Activated T-cell treated with anti-CD3 and anti-CD28 coated beads, Interleukin-2, amount 50 U/mL, for 4 hours (primary cell): ENCODE results near the gene METTL4. TPM values are rescaled to one million over a fixed set of nuclear protein-coding genes. Genes with fewer than 3 reads are reported as not detected.
"Not testable (repeated sequence)": the region's sequence is repeated elsewhere in the genome, so short reads cannot be mapped to it uniquely, and the experiment has no call there.

Experiments
- ATAC-seq, 2 donors: fragments of 200-7000 bp; cut with Tn5 transposase; one replicate each; pipeline ENCODE4 v1.10.0; 2021
- DNase-seq: peaks from one replicate; pipeline ENCODE4 v3.0.0-alpha.2; 2020
- H3K27me3 Mint-ChIP-seq: one replicate; pipeline ENCODE4 v1.8.0; 2021; ENCODE audit warnings: low read depth, mixed read lengths
- H3K36me3 Mint-ChIP-seq: one replicate; pipeline ENCODE4 v1.8.0; 2022; ENCODE audit warnings: mixed read lengths; ENCODE audit not compliant: insufficient read depth
- H3K4me1 Mint-ChIP-seq: one replicate; pipeline ENCODE4 v1.8.0; 2021; ENCODE audit warnings: low read depth, mixed read lengths
- H3K4me3 Mint-ChIP-seq: one replicate; pipeline ENCODE4 v1.8.0; 2021; ENCODE audit warnings: mild to moderate bottlenecking, moderate library complexity, mixed read lengths
- H3K9me3 Mint-ChIP-seq: one replicate; pipeline ENCODE4 v1.8.0; 2021; ENCODE audit warnings: mixed read lengths
- total RNA-seq, 3 donors: library from RNA; stranded (reverse); gene quantifications; one replicate each; pipeline ENCODE4 v1.2.1, GENCODE V29; 2021

METTL4 gene
- total RNA-seq, 3 donors from 2014 or later, result 14.0 to 17.5 (median 15.4) TPM

DNA sequence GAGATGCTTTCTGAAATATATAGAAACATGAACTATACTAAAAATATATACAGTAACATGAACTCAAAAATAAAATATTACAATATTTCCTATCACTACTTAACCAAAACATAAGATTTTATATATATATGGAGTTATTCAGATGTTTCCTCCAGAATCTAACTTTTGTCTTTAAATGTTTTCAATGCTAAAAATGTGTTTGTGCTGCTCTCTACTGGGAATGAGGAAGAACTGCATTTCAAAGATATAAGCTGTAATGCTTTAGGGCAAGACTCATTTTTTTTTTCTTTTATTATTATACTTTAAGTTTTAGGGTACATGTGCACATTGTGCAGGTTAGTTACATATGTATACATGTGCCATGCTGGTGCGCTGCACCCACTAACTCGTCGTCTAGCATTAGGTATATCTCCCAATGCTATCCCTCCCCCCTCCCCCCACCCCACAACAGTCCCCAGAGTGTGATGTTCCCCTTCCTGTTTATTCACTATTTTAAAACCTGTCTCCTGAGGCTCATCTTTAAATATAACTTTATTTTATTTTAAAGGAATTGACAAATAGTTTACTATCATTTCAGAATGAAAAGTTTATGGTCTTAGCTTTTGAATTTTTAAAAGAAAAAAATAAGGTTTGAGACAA lies 29.3 kb downstream of the METTL4 start:
- H3K27me3 Mint-ChIP-seq, ATAC-seq: not testable (repeated sequence)

DNA sequence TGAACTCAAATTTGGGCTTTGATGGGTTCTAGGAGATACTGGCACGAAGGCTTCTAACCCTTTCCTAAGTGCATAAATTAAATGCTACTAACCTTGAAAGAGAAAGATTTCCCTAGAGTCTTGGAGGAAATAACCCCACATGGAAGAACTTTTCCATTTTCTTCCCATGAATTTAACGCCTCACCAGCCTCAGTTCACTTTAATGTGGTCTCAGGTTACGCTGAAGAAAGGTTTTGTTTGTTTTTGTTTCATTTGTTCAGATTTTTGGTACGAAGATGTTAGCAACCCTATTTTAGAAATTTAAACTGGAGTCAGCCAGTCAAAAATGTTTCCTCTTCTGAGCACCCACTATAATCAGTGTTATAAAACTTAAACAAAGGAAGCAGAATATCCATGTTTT lies 30.7 kb downstream of the METTL4 start:
- H3K27me3 Mint-ChIP-seq, result no peaks in the 10 kb centered on the region
- DNase-seq, result no peak
- no peaks in the 10 kb centered on the region for H3K9me3 Mint-ChIP-seq
- H3K4me1 Mint-ChIP-seq, result no peaks in the 10 kb centered on the region
- peaks cover 16% of the 10 kb centered on the region for H3K36me3 Mint-ChIP-seq
- no peak overlapping the region for H3K4me3 Mint-ChIP-seq
- no peak for ATAC-seq

More for the DNA sequence above, 29.3 kb downstream of the METTL4 start:
- not testable (repeated sequence) for H3K4me1 Mint-ChIP-seq, DNase-seq, H3K4me3 Mint-ChIP-seq, H3K9me3 Mint-ChIP-seq
- peaks cover 13% of the 10 kb centered on the region for H3K36me3 Mint-ChIP-seq

DNA sequence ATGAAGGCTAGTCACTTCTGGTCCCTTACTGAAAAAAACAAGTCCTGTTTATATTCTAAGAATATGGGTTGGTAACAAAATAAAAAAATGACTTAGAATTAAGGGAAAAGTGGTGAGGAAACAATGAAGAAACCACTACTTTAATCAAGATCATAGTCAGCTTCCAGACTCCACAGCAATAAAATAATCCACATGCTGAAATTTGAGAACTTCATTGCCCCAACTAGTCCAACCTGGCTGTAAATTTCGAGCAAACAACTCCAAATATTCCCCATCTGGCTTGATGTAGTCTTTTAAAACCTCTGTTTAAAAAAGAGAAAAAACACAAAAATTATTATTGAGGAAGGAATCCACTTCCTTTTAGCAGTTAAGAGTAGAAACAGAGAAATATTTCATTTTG lies 32.5 kb downstream of the METTL4 start:
- ATAC-seq (no peak), DNase-seq (no peak)
- Mint-ChIP-seq H3K27me3 (no peaks in the 10 kb centered on the region), H3K36me3 (peaks cover 24% of the 10 kb centered on the region), H3K4me1 (no peaks in the 10 kb centered on the region), H3K4me3 (no peak overlapping the region), H3K9me3 (no peaks in the 10 kb centered on the region)

DNA sequence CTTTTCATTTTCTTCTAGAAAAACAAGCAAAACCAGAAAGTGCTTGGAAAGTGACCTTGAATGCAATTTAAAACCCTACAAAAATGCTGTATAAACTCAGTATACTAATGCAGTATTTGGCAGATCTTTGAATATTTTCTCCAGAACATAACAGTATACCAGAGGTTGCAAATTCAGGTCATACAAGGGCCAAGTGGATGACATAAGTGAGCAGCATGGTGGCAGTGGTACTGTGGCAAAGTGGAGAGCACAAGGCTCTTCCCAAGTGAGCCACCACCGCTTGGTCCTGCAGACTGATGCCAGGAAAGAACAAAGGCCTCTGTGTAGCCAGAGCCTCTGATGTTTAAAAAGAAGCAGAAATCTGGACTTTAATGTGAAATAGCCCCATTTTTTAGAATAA lies 33.1 kb downstream of the METTL4 start:
- no peak overlapping the region for H3K4me3 Mint-ChIP-seq
- DNase-seq (no peak), ATAC-seq (no peak)
- no peaks in the 10 kb centered on the region for H3K9me3 Mint-ChIP-seq
- no peaks in the 10 kb centered on the region for H3K4me1 Mint-ChIP-seq
- no peaks in the 10 kb centered on the region for H3K27me3 Mint-ChIP-seq
- peaks cover 30% of the 10 kb centered on the region for H3K36me3 Mint-ChIP-seq

DNA sequence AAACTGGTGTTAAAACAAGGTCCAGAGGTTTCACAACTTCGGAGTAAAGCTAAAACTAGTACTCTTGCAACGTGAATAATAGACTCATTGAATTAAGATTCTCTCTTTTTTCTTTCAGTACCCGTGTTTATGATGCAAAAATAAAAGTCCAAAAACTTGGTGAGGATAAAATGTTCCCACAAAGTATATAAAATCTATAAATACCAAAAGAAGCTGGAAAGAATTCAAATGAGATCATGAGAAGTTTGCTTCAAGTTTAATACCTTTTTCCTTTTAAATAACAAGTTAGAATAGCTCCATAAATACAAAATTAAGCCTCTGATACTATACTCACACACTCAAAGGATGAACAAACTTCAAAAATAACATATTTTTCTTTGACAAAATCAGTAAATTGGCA lies 34.0 kb downstream of the METTL4 start:
- Mint-ChIP-seq H3K36me3 (peaks cover 38% of the 10 kb centered on the region), H3K4me1 (no peaks in the 10 kb centered on the region), H3K4me3 (no peak overlapping the region), H3K9me3 (peaks cover 2% of the 10 kb centered on the region), H3K27me3 (no peaks in the 10 kb centered on the region)
- DNase-seq, result no peak
- ATAC-seq, result no peak

DNA sequence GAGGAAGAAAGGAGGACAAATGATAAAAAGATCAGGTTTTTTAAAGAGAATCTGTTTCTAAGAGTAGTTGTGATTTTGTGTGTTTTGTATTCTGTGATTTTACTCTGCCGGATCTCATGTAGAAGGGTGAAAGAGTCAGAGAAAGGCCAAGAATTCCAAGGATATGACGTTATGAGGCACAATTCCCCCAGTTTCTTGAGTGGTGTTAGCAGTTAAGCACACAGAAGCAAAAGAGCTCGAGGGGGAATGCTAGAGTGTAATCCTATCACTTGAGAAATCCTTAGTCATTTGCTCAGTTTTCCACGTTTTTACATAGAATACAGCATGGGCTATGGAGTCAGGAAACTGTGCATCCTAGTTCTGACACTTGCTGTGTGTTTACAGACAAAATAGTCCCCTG lies 34.8 kb downstream of the METTL4 start:
- Mint-ChIP-seq H3K4me1 (no peaks in the 10 kb centered on the region), H3K9me3 (peaks cover 2% of the 10 kb centered on the region), H3K4me3 (no peak overlapping the region), H3K36me3 (peaks cover 38% of the 10 kb centered on the region), H3K27me3 (no peaks in the 10 kb centered on the region)
- DNase-seq (no peak), ATAC-seq (no peak)

DNA sequence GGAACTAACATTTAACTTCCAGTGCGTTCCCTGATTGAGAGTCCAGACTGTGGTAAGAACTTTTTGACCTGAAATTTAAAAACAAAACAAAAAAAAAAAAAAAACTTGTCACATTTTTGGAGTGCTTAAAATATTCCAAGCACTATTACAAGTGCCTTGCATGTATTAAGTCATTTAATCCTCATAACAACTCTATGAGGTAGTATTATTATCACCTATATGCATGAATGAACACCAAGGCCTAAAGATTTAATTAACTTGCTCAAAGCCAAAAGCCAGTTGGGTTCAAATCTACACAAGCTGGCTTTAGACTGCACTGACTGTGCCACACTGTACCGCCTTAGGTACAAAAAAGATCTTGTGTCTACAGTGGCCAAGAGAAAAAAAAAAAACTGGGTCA lies 35.2 kb downstream of the METTL4 start:
- Mint-ChIP-seq H3K36me3 (peaks cover 38% of the 10 kb centered on the region), H3K27me3 (no peaks in the 10 kb centered on the region), H3K4me3 (no peak overlapping the region), H3K4me1 (no peaks in the 10 kb centered on the region), H3K9me3 (peaks cover 2% of the 10 kb centered on the region)
- DNase-seq, result no peak
- ATAC-seq, result no peak

DNA sequence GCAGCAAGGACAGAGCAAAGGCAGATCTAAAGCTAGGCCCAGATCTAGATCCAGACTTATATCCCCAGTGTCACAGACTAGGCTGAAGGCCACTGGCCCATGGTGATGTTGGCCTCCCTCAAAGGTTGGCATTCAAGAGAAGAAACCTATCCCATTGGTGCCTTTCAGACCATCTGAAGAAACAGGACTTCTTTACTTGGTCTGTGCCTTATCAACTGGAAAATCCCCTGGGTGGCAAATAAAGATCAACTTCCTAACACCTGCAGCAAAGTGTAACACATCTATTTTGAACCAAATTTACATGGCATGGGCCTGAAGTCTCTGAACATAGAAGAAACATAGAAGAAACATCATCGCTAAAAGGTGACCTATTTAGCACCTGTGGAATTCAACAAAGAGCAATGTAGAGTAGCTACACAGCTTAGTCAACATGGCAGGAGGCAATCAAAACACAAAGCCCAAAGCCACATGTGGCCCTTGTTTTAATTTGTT lies 35.8 kb downstream of the METTL4 start:
- Mint-ChIP-seq H3K4me1 (no peaks in the 10 kb centered on the region), H3K36me3 (peaks cover 43% of the 10 kb centered on the region), H3K27me3 (no peaks in the 10 kb centered on the region), H3K9me3 (peaks cover 2% of the 10 kb centered on the region), H3K4me3 (no peak overlapping the region)
- ATAC-seq (no peak), DNase-seq (no peak)

DNA sequence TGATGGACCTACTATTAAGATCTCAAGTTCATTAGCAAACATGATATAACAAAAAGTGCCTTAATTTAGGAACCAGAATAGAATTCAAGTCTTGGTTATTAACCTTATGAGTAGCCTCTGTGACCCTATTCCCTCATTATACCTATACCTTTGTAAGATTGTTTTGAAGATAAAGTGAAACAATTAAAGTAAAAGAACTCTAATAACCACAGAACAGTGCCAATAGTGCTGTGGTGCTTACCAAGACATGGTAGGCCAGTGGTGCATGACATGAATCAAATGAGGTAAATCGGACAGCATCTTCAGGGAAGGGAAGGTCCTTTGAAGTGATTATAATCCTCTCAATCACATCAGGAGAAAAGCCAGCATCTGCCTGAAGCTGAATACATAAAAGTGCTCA lies 36.4 kb downstream of the METTL4 start:
- Mint-ChIP-seq H3K27me3 (no peaks in the 10 kb centered on the region), H3K9me3 (peaks cover 2% of the 10 kb centered on the region), H3K4me1 (no peaks in the 10 kb centered on the region), H3K4me3 (no peak overlapping the region), H3K36me3 (peaks cover 43% of the 10 kb centered on the region)
- DNase-seq, result no peak
- no peak for ATAC-seq

DNA sequence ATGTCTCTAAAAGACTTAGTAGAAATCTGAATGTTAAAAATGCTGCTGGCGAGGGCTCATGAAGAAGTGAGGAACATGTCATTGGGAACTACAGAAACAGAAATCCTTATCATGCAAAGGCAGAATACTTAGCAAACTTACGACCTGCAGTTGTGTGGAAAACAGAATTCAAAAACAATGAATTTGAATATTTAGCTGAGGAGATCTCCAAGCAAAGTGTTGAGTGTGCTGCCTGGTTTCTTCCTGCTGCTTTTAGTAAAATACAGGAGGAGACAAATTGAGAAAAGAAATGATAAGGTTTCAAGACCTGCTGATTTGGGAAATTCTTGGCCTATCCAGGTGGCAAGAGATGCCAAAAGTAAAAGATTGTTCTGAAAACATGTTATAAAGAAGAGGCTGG lies 38.5 kb downstream of the METTL4 start:
- Mint-ChIP-seq H3K27me3 (no peaks in the 10 kb centered on the region), H3K36me3 (peaks cover 37% of the 10 kb centered on the region), H3K9me3 (peaks cover 2% of the 10 kb centered on the region), H3K4me1 (no peaks in the 10 kb centered on the region), H3K4me3 (no peak overlapping the region)
- no peak for ATAC-seq
- no peak for DNase-seq

DNA sequence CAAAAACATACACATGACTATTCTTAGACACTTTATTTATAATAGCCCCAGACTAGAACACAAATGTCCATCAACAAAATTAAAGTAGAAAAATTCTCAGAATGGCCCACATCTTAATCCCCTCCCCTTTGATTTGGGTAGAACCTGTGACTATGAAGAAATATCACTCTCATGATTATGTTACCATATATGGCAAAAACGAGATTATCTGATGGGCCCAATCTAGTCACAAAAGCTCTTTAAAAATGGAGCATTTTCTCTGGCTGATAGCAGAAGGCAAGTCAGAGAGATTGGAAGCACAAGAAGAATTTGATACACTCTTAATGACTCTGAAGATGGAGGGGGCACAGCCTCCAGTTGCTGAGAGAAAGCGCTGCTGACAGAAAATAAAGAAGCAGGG lies 39.6 kb downstream of the METTL4 start:
- peaks cover 2% of the 10 kb centered on the region for H3K9me3 Mint-ChIP-seq
- no peak overlapping the region for H3K4me3 Mint-ChIP-seq
- no peaks in the 10 kb centered on the region for H3K4me1 Mint-ChIP-seq
- DNase-seq, result no peak
- no peak for ATAC-seq
- peaks cover 37% of the 10 kb centered on the region for H3K36me3 Mint-ChIP-seq
- no peaks in the 10 kb centered on the region for H3K27me3 Mint-ChIP-seq

DNA sequence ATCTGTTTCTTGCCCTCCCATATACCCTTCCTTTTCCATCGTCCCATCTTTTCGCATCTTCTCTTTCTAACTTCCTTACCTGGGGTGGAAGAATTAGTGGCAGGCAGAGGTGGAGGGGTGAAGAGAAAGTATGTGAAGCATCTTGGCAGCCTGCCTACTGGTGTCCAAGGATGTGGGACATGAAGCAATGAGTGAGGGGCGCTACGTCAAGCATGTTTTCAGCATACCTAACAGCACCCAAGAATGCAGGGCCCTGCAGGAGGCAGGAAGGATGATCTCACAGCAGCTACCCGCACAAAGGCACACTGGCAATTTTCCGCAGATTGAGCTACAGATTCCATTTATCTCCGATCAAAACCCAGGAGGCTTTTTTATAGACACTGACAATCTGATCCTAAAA lies 42.2 kb downstream of the METTL4 start:
- ATAC-seq, result no peak
- peaks cover 26% of the 10 kb centered on the region for H3K36me3 Mint-ChIP-seq
- no peaks in the 10 kb centered on the region for H3K27me3 Mint-ChIP-seq
- H3K4me1 Mint-ChIP-seq, result no peaks in the 10 kb centered on the region
- H3K9me3 Mint-ChIP-seq, result peaks cover 2% of the 10 kb centered on the region
- no peak overlapping the region for H3K4me3 Mint-ChIP-seq
- no peak for DNase-seq

DNA sequence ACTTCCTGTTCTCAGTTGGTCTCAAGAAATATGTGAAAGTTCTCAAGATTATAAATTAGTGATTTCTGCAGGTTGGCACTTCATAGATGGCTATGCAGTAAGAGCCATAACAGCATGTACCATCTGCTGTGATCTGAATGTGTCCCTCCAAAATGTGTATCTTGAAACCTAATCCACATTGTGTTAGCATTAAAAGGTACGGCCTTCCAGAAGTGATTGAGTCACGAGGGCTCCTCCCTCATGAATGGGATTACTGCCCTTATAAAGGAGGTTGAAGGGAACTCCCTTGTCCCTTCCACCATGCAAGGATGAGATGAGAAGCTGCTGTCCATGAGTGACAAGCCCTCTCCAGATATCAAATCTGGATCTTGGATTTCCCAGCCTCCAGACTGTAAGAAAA lies 45.0 kb downstream of the METTL4 start:
- Mint-ChIP-seq H3K36me3 (peaks cover 8% of the 10 kb centered on the region), H3K4me1 (peaks cover 3% of the 10 kb centered on the region), H3K9me3 (no peaks in the 10 kb centered on the region), H3K4me3 (no peak overlapping the region), H3K27me3 (no peaks in the 10 kb centered on the region)
- no peak for ATAC-seq
- no peak for DNase-seq

DNA sequence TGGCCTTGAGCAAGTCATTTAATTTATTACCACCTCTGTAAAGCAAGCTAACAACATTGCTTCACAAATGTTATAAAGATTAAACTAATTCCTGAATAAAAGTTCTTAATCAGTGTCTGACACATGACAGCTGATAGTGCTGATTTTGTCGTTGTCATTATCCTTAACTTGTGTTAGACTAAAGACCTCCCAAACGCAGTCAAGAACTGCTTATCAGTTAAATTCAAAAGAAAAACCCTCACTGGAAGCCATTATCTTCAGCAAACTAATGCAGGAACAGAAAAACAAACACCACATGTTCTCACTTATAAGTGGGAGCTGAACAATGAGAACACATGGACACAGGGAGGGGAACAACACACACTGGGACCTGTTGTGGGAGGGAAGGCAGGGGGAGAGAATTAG lies 46.5 kb downstream of the METTL4 start:
- H3K4me1 Mint-ChIP-seq, H3K9me3 Mint-ChIP-seq: not testable (repeated sequence)

DNA sequence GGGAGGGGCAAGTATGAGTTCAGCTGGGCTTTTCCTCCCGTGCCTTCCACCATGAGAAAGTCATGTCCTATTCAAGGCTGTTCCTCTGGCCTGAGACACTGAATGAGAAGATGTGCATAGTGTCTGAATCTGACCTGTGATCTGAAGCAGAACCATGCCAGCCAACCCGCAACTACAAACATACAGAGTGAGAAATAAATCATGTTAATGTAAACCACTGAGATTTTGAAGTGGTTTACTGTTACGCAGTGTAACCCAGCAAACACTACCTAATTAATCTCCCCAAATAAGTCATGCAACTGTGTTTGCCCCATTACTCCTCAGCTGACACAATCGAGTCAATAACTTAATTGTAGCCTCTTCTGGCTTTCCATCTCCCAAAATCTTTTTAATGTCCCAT lies 49.2 kb downstream of the METTL4 start:
- DNase-seq, result no peak
- H3K27me3 Mint-ChIP-seq, result no peaks in the 10 kb centered on the region
- H3K36me3 Mint-ChIP-seq, result no peaks in the 10 kb centered on the region
- no peak overlapping the region for H3K4me3 Mint-ChIP-seq
- no peaks in the 10 kb centered on the region for H3K9me3 Mint-ChIP-seq
- peaks cover 3% of the 10 kb centered on the region for H3K4me1 Mint-ChIP-seq
- ATAC-seq, result no peak

More for the DNA sequence above, 46.5 kb downstream of the METTL4 start:
- not testable (repeated sequence) for H3K36me3 Mint-ChIP-seq, ATAC-seq, DNase-seq, H3K4me3 Mint-ChIP-seq, H3K27me3 Mint-ChIP-seq
